Superior temporal gyrus (tissue), 1 donor: ENCODE measurements around the gene TRAK1.

Experiments used
- DNase-seq: peaks from one replicate; pipeline ENCODE4 v3.0.0-alpha.2; 2016; ENCODE audit errors: extremely low spot score

Gene TRAK1

GRCh38 chr3:42122261-42123011 is 31.3 kb downstream of the TRAK1 start:
- DNase-seq: peak; percentile 53

- DNase-seq: no peak
Measured at GRCh38 chr3:42123012-42123581, 31.9 kb downstream of the TRAK1 start.

DNA sequence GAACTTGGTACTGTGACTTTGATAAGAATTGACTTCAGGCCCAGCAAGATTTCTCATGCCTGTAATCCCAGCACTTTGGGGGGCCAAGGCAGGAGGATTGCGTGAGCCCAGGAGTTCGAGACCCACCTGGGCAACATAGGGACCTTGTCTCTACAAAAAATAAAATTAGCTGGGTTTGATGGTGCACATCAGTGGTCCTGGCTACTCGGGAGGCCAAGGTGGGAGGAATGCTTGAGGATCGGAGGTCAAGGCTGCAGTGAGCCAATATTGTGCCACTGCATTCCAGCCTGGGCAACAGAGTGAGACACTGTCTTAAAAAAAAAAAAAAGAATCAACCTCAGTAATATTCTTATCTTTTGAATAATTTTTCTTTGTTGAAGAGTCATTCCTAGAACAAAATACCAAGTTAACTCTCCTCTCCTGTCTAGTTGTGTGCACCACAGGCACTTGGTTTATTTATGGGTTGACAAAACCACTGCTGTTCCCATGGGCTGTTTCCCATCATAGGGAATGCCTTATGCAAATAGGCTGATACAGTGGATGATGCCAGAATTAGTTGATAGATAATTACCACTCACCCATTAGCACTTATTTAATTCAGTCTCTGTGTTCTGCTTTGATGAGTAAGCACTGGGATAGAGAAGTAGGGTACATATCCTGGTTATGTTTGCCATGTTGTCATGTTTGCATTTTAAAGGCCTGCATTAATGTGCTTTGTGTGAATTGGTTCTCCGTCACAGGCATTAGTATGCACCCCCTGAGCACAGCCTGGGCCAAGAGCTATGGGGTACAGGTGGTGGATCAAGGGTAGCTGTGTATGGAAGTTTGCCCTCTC is 32.9 kb downstream of the TRAK1 start:
- DNase-seq: no peak

DNA sequence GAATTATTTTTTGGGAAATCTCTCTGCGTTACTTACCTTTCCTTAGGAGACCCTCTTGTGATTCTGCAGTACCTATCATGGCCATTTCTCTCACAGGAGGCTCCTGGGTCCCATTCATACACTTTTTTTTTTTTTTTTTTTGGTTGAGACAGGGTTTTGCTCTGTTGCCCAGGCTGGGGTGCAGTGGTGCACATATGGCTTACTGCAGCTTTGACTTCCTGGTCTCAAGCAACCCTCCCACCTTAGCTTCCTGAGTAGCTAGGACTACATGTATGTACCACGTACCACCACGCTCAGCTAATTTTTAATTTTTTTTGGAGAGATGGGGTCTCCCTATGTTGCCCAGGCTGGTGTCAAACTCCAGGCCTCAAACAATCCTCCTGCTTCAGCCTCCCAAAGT is 36.1 kb downstream of the TRAK1 start:
- no peak for DNase-seq

GRCh38 chr3:42128526-42128925 is 37.4 kb downstream of the TRAK1 start:
- DNase-seq: no peak

- no peak for DNase-seq
Measured at GRCh38 chr3:42129014-42129953, 38.1 kb downstream of the TRAK1 start.

- DNase-seq: no peak
Measured at GRCh38 chr3:42130007-42130328, 38.8 kb downstream of the TRAK1 start.

DNA sequence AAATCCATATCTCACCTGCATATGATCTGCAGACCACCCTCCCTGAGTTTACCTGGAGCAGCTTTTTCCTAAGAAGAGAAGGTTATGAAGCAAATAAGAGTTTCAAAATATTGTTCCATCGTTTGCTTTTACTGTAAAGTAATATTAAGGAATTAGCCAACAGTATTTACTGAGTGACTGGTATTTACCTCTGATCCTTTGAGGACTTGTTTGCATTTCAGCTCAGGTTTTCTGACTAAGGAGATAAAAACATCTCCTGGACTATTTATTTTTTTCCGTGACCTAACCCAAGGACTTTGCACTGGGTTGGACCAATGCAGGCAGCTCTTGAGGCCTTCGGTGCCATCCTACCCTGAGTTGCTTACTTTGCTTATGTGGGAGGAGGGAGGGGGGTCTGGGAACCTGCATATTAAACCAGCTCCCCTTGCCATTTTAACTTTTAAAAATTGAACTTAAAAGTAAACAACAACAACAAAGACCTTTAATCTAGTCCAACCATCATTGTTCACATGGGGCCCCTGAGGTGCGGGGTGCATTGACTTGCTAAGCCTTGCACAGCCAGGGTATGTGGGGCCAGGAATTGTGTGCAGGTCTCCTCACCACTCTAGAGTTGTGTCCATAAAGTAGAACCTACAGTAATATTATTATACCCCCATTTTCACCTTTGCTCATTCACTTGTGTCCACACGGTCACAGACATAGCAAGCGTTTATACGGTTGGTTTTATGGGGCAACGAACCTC is 39.3 kb downstream of the TRAK1 start:
- no peak for DNase-seq

DNA sequence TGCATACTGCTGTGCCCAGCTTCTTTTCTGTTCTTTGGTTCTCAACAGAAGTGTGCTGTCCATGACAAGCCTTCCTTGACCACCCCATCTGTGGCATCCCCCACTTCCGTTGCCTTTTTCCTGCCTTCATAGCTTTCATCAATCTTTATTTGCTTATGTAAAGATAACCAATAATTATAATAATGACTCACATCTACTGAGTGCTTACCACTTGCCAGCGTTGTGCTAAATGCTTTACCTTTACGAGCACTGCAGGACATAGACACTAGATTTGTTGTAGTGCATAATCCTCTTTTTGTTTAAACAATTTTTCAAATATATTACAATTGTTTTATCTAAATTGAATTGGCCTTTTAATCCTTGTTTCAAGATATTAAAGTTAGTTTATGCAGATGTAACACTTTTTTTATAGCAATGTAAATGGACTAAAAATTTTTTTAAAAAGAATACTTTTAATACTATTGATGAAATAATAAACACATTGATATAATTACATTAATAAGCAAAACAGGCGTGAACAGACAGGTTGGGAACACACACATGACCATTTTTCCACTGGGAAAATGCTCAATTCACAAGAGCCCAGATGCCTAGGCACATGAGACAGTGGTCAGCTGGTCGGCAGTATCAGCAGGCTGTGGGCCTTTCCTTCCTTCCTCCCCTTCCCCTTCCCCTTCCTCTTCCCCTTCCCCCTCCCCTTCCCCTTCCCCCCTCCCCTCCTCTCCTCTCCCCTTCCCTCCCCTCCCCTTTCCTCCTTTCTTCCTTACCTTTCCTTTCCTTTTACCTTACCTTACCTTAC is 42.5 kb downstream of the TRAK1 start:
- no peak for DNase-seq

DNA sequence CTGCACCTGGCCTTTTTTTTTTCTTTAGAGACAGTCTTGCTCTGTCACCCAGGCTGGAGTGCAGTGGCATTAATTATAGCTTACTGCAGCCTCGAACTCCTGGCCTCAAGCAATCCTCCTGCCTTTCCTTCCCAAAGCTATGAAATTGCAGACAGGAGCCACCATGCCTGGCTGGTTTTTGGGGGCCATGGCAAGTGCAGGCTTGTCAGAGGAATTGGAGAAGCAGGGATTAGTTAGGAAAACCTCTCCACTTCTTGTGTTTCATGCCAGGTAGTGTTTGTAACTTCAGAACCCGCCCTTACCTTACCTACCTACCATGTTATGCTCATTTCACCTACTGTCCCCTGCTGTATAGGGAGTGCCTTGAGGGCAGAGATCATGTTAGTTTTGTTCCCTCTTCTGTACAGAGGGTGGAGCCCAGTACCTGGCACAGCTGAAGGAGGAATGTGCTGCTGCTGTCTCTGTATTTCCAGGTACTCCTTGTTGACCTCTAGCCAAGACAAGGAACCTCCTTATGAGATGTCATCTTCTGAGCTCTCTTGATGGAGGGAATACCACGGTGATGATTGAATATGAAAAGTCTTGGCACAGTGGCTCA is 43.8 kb downstream of the TRAK1 start:
- DNase-seq: no peak

- DNase-seq: no peak
Measured at GRCh38 chr3:42139621-42140453, 48.7 kb downstream of the TRAK1 start.

- DNase-seq: no peak
Measured at GRCh38 chr3:42140665-42141203, 49.6 kb downstream of the TRAK1 start.

DNA sequence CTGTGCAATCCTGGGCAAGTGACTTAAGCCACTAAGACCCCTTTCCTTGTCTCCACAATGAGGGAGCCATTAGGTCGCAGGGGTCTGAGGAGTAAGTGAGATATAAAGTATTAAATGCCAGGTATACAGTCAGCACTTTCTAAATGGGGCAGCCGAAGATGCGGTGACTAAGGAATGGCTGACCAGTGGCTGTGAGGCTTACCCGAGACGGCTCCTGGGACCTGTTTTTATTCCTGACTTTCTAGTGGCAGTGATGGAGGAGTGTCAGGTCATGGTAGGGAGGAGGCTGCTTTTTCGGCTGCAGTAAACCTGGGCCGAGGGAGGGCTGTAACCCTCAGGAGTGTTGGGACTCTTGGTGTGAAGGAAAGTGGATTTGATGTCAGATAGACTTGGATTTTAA is 52.3 kb downstream of the TRAK1 start:
- DNase-seq: no peak

GRCh38 chr3:42144209-42144608 is 53.1 kb downstream of the TRAK1 start:
- no peak for DNase-seq

DNA sequence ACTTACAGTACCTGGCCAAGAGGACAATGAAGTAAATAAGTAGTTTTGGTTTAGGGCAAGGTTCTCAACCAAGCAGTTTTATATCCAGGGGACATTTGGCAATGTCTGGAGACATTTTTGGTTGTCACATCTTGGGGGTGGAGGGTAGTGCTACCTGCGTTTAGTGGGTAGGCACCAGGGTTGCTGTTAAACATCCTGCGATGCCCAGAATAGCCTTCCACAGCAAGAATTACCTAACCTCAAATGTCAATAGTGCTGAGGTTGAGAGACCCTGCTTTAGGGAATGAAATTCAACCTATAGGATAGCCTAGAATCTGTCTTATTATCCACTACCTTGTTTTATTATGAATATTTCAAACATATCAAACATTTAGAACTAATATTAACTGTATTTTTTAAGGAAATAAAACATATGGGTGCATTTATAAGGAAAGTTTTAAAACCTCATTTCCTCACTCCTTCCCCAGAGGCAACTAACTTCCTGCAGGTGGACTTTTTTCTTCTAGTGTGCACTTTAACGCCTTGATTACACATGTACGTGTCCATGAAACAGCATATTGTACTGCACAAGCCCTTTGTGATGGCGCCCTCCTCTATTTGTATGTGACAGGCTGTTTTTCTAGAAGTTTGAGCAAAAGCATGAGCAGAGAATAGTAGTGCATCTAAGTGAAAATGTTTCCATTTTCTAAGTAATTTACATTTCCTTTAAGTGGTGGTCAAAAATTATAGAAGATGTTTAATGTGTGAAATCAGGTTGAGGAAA is 57.1 kb downstream of the TRAK1 start:
- no peak for DNase-seq

- peak; percentile 98 for DNase-seq
Measured at GRCh38 chr3:42148982-42149432, 57.9 kb downstream of the TRAK1 start.

GRCh38 chr3:42149532-42149931 is 58.4 kb downstream of the TRAK1 start:
- DNase-seq: no peak

GRCh38 chr3:42149975-42150374 is 58.8 kb downstream of the TRAK1 start:
- no peak for DNase-seq
